ENCODE data around the gene ERC2. TPM values are rescaled to one million over a fixed set of nuclear protein-coding genes. Genes with fewer than 3 reads are reported as not detected.

ERC2 gene
- total and polyA plus RNA-seq, 2 donors (not counting 3 experiments of a cell fraction or from before 2014, with no cell fraction given): 5.6 to 15.5 TPM

DNA sequence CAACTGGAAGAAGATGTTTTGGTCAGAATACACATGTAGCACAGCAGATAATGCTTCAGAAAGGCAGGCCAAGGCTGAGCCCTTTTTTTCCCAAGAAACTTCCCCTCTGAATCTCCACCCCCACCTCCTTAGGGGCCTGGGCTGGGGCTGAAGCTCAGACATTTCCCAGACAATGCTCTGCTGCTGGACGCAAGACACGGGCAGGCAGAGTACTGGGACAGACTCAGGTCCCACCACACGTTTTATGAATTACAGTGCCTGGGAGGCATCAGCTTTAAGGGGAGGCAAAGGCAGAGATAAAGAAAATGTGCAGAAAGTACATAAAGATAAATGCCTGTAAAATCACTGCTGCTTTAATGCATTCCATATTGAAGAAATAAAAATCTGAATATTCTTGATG is 479.4 kb downstream of the ERC2 start:
- no peaks in the 10 kb centered on the region for H4K20me1 ChIP-seq (replicated peaks; ENCODE audit: control insufficient read depth, extremely low read depth, insufficient read depth, low read length)
- no peaks in the 10 kb centered on the region for H3K4me1 ChIP-seq (ENCODE audit: control insufficient read depth, extremely low read depth, insufficient read depth, low read length)
- ChIA-PET CTCF (no interaction called here), POLR2A (no interaction called here)
- no peak overlapping the region for H2AFZ ChIP-seq (ENCODE audit: low read depth, low read length)
- dilution Hi-C loops (cut with MboI; ENCODE audit: extremely low pct_ligation_motif_present, low sequenced_read_pairs): no loop called here
- BruUV-seq (replicated peaks): no TSS peak
- intact Hi-C loops (cut with micrococcal nuclease): no loop called here
- no peak overlapping the region for H3K9ac ChIP-seq (replicated peaks; ENCODE audit: extremely low read depth, insufficient read depth, low read length)
- no peak overlapping the region for H3K4me3 ChIP-seq (replicated peaks in 1 of 3; ENCODE audit: insufficient read depth in 1 of 3, low read depth in 1 of 3, low read length in 3 of 3)
- H3K36me3 ChIP-seq (ENCODE audit: control insufficient read depth in 2 of 2, extremely low read depth in 1 of 2, insufficient read depth in 2 of 2, low read length in 2 of 2): no peaks in the 10 kb centered on the region
- H3K9me1 ChIP-seq (replicated peaks; ENCODE audit: control insufficient read depth, extremely low read depth, insufficient read depth, low read length): no peaks in the 10 kb centered on the region
- DNase-seq (ENCODE audit: low read depth, low spot score): no peak
- no peaks in the 10 kb centered on the region for H3K27me3 ChIP-seq (ENCODE audit: control insufficient read depth in 2 of 2, insufficient read depth in 2 of 2, low read length in 2 of 2)
- H3K27ac ChIP-seq (ENCODE audit: insufficient read depth, low read depth, low read length): no peak overlapping the region
- TF ChIP-seq FOS (IDR thresholded peaks at IDR 0.05; ENCODE audit: borderline replicate concordance, insufficient read depth, low read length): no peak
- no peak for TF ChIP-seq MYC (IDR thresholded peaks at IDR 0.05; ENCODE audit: low read depth, low read length)
- TF ChIP-seq JUN (IDR thresholded peaks at IDR 0.05; ENCODE audit: borderline replicate concordance, insufficient read depth, insufficient read length, low read depth): no peak
- no peak for TF ChIP-seq POLR2AphosphoS5 (IDR thresholded peaks at IDR 0.05; ENCODE audit: insufficient read depth, low read depth, low read length)
- TF ChIP-seq, protein P1, sequence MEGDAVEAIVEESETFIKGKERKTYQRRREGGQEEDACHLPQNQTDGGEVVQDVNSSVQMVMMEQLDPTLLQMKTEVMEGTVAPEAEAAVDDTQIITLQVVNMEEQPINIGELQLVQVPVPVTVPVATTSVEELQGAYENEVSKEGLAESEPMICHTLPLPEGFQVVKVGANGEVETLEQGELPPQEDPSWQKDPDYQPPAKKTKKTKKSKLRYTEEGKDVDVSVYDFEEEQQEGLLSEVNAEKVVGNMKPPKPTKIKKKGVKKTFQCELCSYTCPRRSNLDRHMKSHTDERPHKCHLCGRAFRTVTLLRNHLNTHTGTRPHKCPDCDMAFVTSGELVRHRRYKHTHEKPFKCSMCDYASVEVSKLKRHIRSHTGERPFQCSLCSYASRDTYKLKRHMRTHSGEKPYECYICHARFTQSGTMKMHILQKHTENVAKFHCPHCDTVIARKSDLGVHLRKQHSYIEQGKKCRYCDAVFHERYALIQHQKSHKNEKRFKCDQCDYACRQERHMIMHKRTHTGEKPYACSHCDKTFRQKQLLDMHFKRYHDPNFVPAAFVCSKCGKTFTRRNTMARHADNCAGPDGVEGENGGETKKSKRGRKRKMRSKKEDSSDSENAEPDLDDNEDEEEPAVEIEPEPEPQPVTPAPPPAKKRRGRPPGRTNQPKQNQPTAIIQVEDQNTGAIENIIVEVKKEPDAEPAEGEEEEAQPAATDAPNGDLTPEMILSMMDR (IDR thresholded peaks at IDR 0.05; ENCODE audit: extremely low read depth in 1 of 2, insufficient read depth in 1 of 2, low read depth in 1 of 2, low read length in 2 of 2): no peak
- TF ChIP-seq, protein P2, sequence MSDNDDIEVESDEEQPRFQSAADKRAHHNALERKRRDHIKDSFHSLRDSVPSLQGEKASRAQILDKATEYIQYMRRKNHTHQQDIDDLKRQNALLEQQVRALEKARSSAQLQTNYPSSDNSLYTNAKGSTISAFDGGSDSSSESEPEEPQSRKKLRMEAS (IDR thresholded peaks at IDR 0.05; ENCODE audit: insufficient read depth, insufficient read length): no peak
- TF ChIP-seq POLR2A (IDR thresholded peaks at IDR 0.05; ENCODE audit: low read depth, low read length): no peak
- TF ChIP-seq GATA2 (IDR thresholded peaks at IDR 0.05; ENCODE audit: insufficient read depth, insufficient read length, low read depth, low read length): no peak
- no peak for TF ChIP-seq EZH2 (IDR thresholded peaks at IDR 0.05; ENCODE audit: borderline replicate concordance, low read depth, low read length, severe bottlenecking)
- FAIRE-seq: no peak
- no peak overlapping the region for H3K4me2 ChIP-seq (ENCODE audit: insufficient read depth, low read length)
- H3K79me2 ChIP-seq (ENCODE audit: control insufficient read depth, insufficient read depth, low read length): no peaks in the 10 kb centered on the region
- no peaks in the 10 kb centered on the region for H3K9me3 ChIP-seq (replicated peaks; ENCODE audit: control insufficient read depth, insufficient read depth, low read length)
